T-helper 1 cell treated with Interleukin-12 subunit alpha and Interleukin-12 subunit beta and Interleukin-4 antibody, amounts not matched to agents 30 μg/mL and 1 μg/mL, for 36 hours (primary cell): Measurements from ENCODE around the gene PPP2R5A.
"Not testable (repeated sequence)": the region's sequence is repeated elsewhere in the genome, so short reads cannot be mapped to it uniquely, and the experiment has no call there.

Source experiments
- H3K27ac Mint-ChIP-seq: one replicate; pipeline ENCODE4 v1.8.0; 2021; ENCODE audit warnings: mild to moderate bottlenecking, mixed read lengths
- H3K27me3 Mint-ChIP-seq: one replicate; pipeline ENCODE4 v1.8.0; 2021; ENCODE audit warnings: low read depth, mixed read lengths
- H3K36me3 Mint-ChIP-seq: one replicate; pipeline ENCODE4 v1.8.0; 2021; ENCODE audit warnings: low read depth, mixed read lengths
- H3K4me1 Mint-ChIP-seq: one replicate; pipeline ENCODE4 v1.8.0; 2021; ENCODE audit warnings: low read depth, mixed read lengths
- H3K4me3 Mint-ChIP-seq: one replicate; pipeline ENCODE4 v1.8.0; 2021; ENCODE audit warnings: mild to moderate bottlenecking, moderate library complexity, mixed read lengths
- H3K9me3 Mint-ChIP-seq: one replicate; pipeline ENCODE4 v1.8.0; 2021; ENCODE audit warnings: mixed read lengths

The PPP2R5A gene

GRCh38 chr1:212301580-212301979, 16.4 kb downstream of the PPP2R5A start:
- Mint-ChIP-seq H3K27ac (no peak overlapping the region), H3K9me3 (no peaks in the 10 kb centered on the region), H3K4me3 (no peak overlapping the region), H3K4me1 (peaks cover 14% of the 10 kb centered on the region), H3K36me3 (no peaks in the 10 kb centered on the region), H3K27me3 (no peaks in the 10 kb centered on the region)

GRCh38 chr1:212302745-212303383, 17.7 kb downstream of the PPP2R5A start:
- H3K4me3 Mint-ChIP-seq, result no peak overlapping the region

GRCh38 chr1:212305342-212305741, 20.1 kb downstream of the PPP2R5A start:
- Mint-ChIP-seq H3K27ac (no peak overlapping the region), H3K27me3 (no peaks in the 10 kb centered on the region), H3K4me3 (no peak overlapping the region), H3K9me3 (no peaks in the 10 kb centered on the region), H3K36me3 (peaks cover 21% of the 10 kb centered on the region), H3K4me1 (peaks cover 20% of the 10 kb centered on the region)

More at GRCh38 chr1:212302745-212303383, 17.7 kb downstream of the PPP2R5A start:
- H3K27me3 Mint-ChIP-seq, result no peaks in the 10 kb centered on the region
- H3K4me1 Mint-ChIP-seq, result peaks cover 16% of the 10 kb centered on the region
- H3K9me3 Mint-ChIP-seq, result no peaks in the 10 kb centered on the region
- H3K36me3 Mint-ChIP-seq, result peaks cover 5% of the 10 kb centered on the region
- no peak overlapping the region for H3K27ac Mint-ChIP-seq

GRCh38 chr1:212305984-212306452, 20.8 kb downstream of the PPP2R5A start:
- not testable (repeated sequence) for H3K9me3 Mint-ChIP-seq, H3K27ac Mint-ChIP-seq, H3K4me3 Mint-ChIP-seq, H3K27me3 Mint-ChIP-seq
- Mint-ChIP-seq H3K36me3 (peaks cover 21% of the 10 kb centered on the region), H3K4me1 (peaks cover 20% of the 10 kb centered on the region)

GRCh38 chr1:212309967-212310366, 24.8 kb downstream of the PPP2R5A start:
- no peaks in the 10 kb centered on the region for H3K27me3 Mint-ChIP-seq
- H3K27ac Mint-ChIP-seq, result no peak overlapping the region
- H3K36me3 Mint-ChIP-seq, result peaks cover 21% of the 10 kb centered on the region
- H3K9me3 Mint-ChIP-seq, result no peaks in the 10 kb centered on the region
- peaks cover 20% of the 10 kb centered on the region for H3K4me1 Mint-ChIP-seq
- H3K4me3 Mint-ChIP-seq, result no peak overlapping the region

GRCh38 chr1:212310383-212310782, 25.2 kb downstream of the PPP2R5A start:
- no peak overlapping the region for H3K27ac Mint-ChIP-seq
- no peaks in the 10 kb centered on the region for H3K9me3 Mint-ChIP-seq
- peaks cover 21% of the 10 kb centered on the region for H3K36me3 Mint-ChIP-seq
- no peaks in the 10 kb centered on the region for H3K27me3 Mint-ChIP-seq
- H3K4me3 Mint-ChIP-seq, result no peak overlapping the region
- peaks cover 17% of the 10 kb centered on the region for H3K4me1 Mint-ChIP-seq

- no peak overlapping the region for H3K4me3 Mint-ChIP-seq
- H3K27me3 Mint-ChIP-seq, result no peaks in the 10 kb centered on the region
- H3K4me1 Mint-ChIP-seq, result peaks cover 22% of the 10 kb centered on the region
- H3K27ac Mint-ChIP-seq, result no peak overlapping the region
- H3K9me3 Mint-ChIP-seq, result no peaks in the 10 kb centered on the region
- peaks cover 21% of the 10 kb centered on the region for H3K36me3 Mint-ChIP-seq
These were observed 26.8 kb downstream of the PPP2R5A start for GRCh38 chr1:212311836-212312497.

GRCh38 chr1:212313616-212314015, 28.4 kb downstream of the PPP2R5A start:
- H3K27ac Mint-ChIP-seq, result no peak overlapping the region
- H3K36me3 Mint-ChIP-seq, result peaks cover 16% of the 10 kb centered on the region
- H3K27me3 Mint-ChIP-seq, result no peaks in the 10 kb centered on the region
- peaks cover 19% of the 10 kb centered on the region for H3K4me1 Mint-ChIP-seq
- H3K9me3 Mint-ChIP-seq, result no peaks in the 10 kb centered on the region
- H3K4me3 Mint-ChIP-seq, result no peak overlapping the region

GRCh38 chr1:212315184-212315583, 30.0 kb downstream of the PPP2R5A start:
- no peak overlapping the region for H3K4me3 Mint-ChIP-seq
- H3K27me3 Mint-ChIP-seq, result no peaks in the 10 kb centered on the region
- peaks cover 8% of the 10 kb centered on the region for H3K36me3 Mint-ChIP-seq
- H3K9me3 Mint-ChIP-seq, result no peaks in the 10 kb centered on the region
- H3K4me1 Mint-ChIP-seq, result peaks cover 16% of the 10 kb centered on the region
- no peak overlapping the region for H3K27ac Mint-ChIP-seq

- H3K36me3 Mint-ChIP-seq, result peaks cover 7% of the 10 kb centered on the region
- H3K4me3 Mint-ChIP-seq, result no peak overlapping the region
- H3K9me3 Mint-ChIP-seq, result no peaks in the 10 kb centered on the region
- H3K27me3 Mint-ChIP-seq, result no peaks in the 10 kb centered on the region
- peaks cover 15% of the 10 kb centered on the region for H3K4me1 Mint-ChIP-seq
- H3K27ac Mint-ChIP-seq, result no peak overlapping the region
These were observed 30.7 kb downstream of the PPP2R5A start for GRCh38 chr1:212315907-212316306.

- peaks cover 14% of the 10 kb centered on the region for H3K4me1 Mint-ChIP-seq
- no peaks in the 10 kb centered on the region for H3K27me3 Mint-ChIP-seq
- no peak overlapping the region for H3K27ac Mint-ChIP-seq
- no peak overlapping the region for H3K4me3 Mint-ChIP-seq
- peaks cover 7% of the 10 kb centered on the region for H3K36me3 Mint-ChIP-seq
- no peaks in the 10 kb centered on the region for H3K9me3 Mint-ChIP-seq
These were observed 32.7 kb downstream of the PPP2R5A start for GRCh38 chr1:212317916-212318315.

- H3K4me1 Mint-ChIP-seq, result peaks cover 16% of the 10 kb centered on the region
- H3K4me3 Mint-ChIP-seq, H3K9me3 Mint-ChIP-seq, H3K27me3 Mint-ChIP-seq, H3K27ac Mint-ChIP-seq, H3K36me3 Mint-ChIP-seq: not testable (repeated sequence)
These were observed 35.8 kb downstream of the PPP2R5A start for GRCh38 chr1:212321031-212321430.

GRCh38 chr1:212323066-212323465, 37.9 kb downstream of the PPP2R5A start:
- Mint-ChIP-seq H3K27me3 (no peaks in the 10 kb centered on the region), H3K4me1 (peaks cover 11% of the 10 kb centered on the region), H3K36me3 (peaks cover 7% of the 10 kb centered on the region), H3K4me3 (no peak overlapping the region), H3K9me3 (no peaks in the 10 kb centered on the region), H3K27ac (no peak overlapping the region)

- Mint-ChIP-seq H3K27me3 (no peaks in the 10 kb centered on the region), H3K4me1 (peaks cover 10% of the 10 kb centered on the region), H3K36me3 (peaks cover 4% of the 10 kb centered on the region), H3K27ac (no peak overlapping the region), H3K9me3 (no peaks in the 10 kb centered on the region), H3K4me3 (no peak overlapping the region)
These were observed 41.3 kb downstream of the PPP2R5A start for GRCh38 chr1:212326541-212326940.

GRCh38 chr1:212328248-212328647, 43.0 kb downstream of the PPP2R5A start:
- Mint-ChIP-seq H3K27me3 (no peaks in the 10 kb centered on the region), H3K36me3 (peaks cover 4% of the 10 kb centered on the region), H3K27ac (no peak overlapping the region), H3K4me3 (no peak overlapping the region), H3K9me3 (no peaks in the 10 kb centered on the region), H3K4me1 (peaks cover 6% of the 10 kb centered on the region)
